Liver (tissue), 9 donors: Measurements from ENCODE around the gene CIAO3. TPM values are rescaled to one million over a fixed set of nuclear protein-coding genes. Genes with fewer than 3 reads are reported as not detected.

Experiments used
- DNase-seq: peaks from one replicate; pipeline ENCODE4 v3.0.0-alpha.2; 2017; ENCODE audit warnings: low spot score
- H3K27ac ChIP-seq, 2 donors: one replicate each; pipeline ENCODE4 v1.7.0; 2013; ENCODE audit warnings: inconsistent platforms in 2 of 2, low read length in 2 of 2, control low read depth in 1 of 2, low read depth in 1 of 2, mild to moderate bottlenecking in 1 of 2
- H3K27me3 ChIP-seq, 4 donors: one replicate each; pipeline versions ENCODE4 v1.6.1 to v1.7.0; 2013; ENCODE audit warnings: low read length in 3 of 4, inconsistent platforms in 1 of 4, mild to moderate bottlenecking in 1 of 4, moderate library complexity in 1 of 4; ENCODE audit not compliant: control insufficient read depth in 4 of 4, insufficient read depth in 4 of 4
- H3K36me3 ChIP-seq, 4 donors: one replicate each; pipeline versions ENCODE4 v1.6.1 to v1.7.0; 2013; ENCODE audit warnings: low read length in 3 of 4, mild to moderate bottlenecking in 3 of 4, low read depth in 1 of 4, moderate library complexity in 1 of 4; ENCODE audit not compliant: control insufficient read depth in 4 of 4, insufficient read depth in 3 of 4
- H3K4me1 ChIP-seq, 4 donors: one replicate each; pipeline versions ENCODE4 v1.6.1 to v1.7.0; 2013; ENCODE audit warnings: low read length in 3 of 4, mild to moderate bottlenecking in 3 of 4, moderate library complexity in 1 of 4; ENCODE audit not compliant: control insufficient read depth in 4 of 4, insufficient read depth in 4 of 4
- H3K4me3 ChIP-seq, 3 donors: one replicate each; pipeline versions ENCODE4 v1.6.1 to v1.7.0; 2013; ENCODE audit warnings: low read length in 3 of 3, control low read depth in 1 of 3, low read depth in 1 of 3, mild to moderate bottlenecking in 1 of 3
- H3K9ac ChIP-seq, 2 donors: one replicate each; pipeline ENCODE4 v1.7.0; 2013; ENCODE audit warnings: low read length in 2 of 2, mild to moderate bottlenecking in 2 of 2, moderate library complexity in 2 of 2, control low read depth in 1 of 2, low read depth in 1 of 2
- H3K9me3 ChIP-seq, 4 donors: one replicate each; pipeline versions ENCODE4 v1.6.1 to v1.7.0; 2013; ENCODE audit warnings: low read length in 3 of 4; ENCODE audit not compliant: control insufficient read depth in 4 of 4
- EGR1 ChIP-seq, 2 donors: IDR thresholded peaks; 2 replicates each; pipeline ENCODE4 v1.6.1; 2016 to 2018; ENCODE audit warnings: antibody characterized with exemption in 2 of 2, low read depth in 2 of 2
- FOXA1 ChIP-seq: IDR thresholded peaks from 2 replicates; pipeline ENCODE4 v1.6.1; 2016; ENCODE audit warnings: antibody characterized with exemption
- GABPA ChIP-seq, 2 donors: IDR thresholded peaks in 1 of 2; conservative IDR thresholded peaks in 1 of 2; 2 replicates each; pipeline ENCODE4 v1.6.1; 2016; ENCODE audit warnings: antibody characterized with exemption in 2 of 2, mild to moderate bottlenecking in 1 of 2, moderate library complexity in 1 of 2
- JUND ChIP-seq, 2 donors: IDR thresholded peaks; 2 replicates each; pipeline ENCODE4 v1.6.1; 2016; ENCODE audit warnings: antibody characterized with exemption in 2 of 2
- NR2F2 ChIP-seq: IDR thresholded peaks from 2 replicates; pipeline ENCODE4 v1.6.1; 2016; ENCODE audit warnings: antibody characterized with exemption
- RAD21 ChIP-seq, 2 donors: IDR thresholded peaks; 2 replicates each; pipeline ENCODE4 v1.6.1; 2016; ENCODE audit warnings: antibody characterized with exemption in 2 of 2, mild to moderate bottlenecking in 2 of 2
- RXRA ChIP-seq, 2 donors: IDR thresholded peaks; 2 replicates each; pipeline ENCODE4 v1.6.1; 2017 to 2018; ENCODE audit warnings: antibody characterized with exemption in 2 of 2, mild to moderate bottlenecking in 1 of 2
- TAF1 ChIP-seq: conservative IDR thresholded peaks from 2 replicates; pipeline ENCODE4 v1.6.1; 2016; ENCODE audit warnings: antibody characterized with exemption, mild to moderate bottlenecking
- WGBS: extraction: QIAGEN DNeasy Blood & Tissue Kit; methylation state at CpG from one replicate; pipeline ENCODE4 v1.1.7; 2013; 5-methylcytosine and 5-hydroxymethylcytosine counted together
- polyA plus RNA-seq, 2 donors: library from polyadenylated mRNA; stranded (reverse) in 1 of 2; unstranded in 1 of 2; fragments of 200-250 nt in 1 of 2; fragments of >200 nt in 1 of 2; fragmentation: Nextera tagmentation in 1 of 2; extraction: Ambion mirVana in 1 of 2; gene quantifications; one replicate each; pipeline versions ENCODE4 v1.2.1 to v1.2.3, GENCODE V29; 2013 to 2015
- total RNA-seq, 2 donors: library from RNA; depleted of rRNA; stranded (reverse); fragments of >200 nt; gene quantifications; one replicate each; pipeline ENCODE4 v1.2.3, GENCODE V29; 2014
- TF ChIP-seq, protein P1 (sequence below): fragments of 150-350 bp; IDR thresholded peaks from 2 replicates; pipeline ENCODE4 v1.5.1; 2017; ENCODE audit warnings: improper control_type of control experiment, low read depth, low read length; ENCODE audit not compliant: missing input control
- TF ChIP-seq, protein P2 (sequence below): IDR thresholded peaks from 2 replicates; pipeline ENCODE4 v1.6.1; 2016; ENCODE audit warnings: antibody characterized with exemption, mild to moderate bottlenecking
- TF ChIP-seq, protein P3 (sequence below): IDR thresholded peaks from 2 replicates; pipeline ENCODE4 v1.6.1; 2016; ENCODE audit warnings: antibody characterized with exemption
- TF ChIP-seq, protein P4 (sequence below): IDR thresholded peaks from 2 replicates; pipeline ENCODE4 v1.6.1; 2016; ENCODE audit warnings: antibody characterized with exemption
- donor health status: healthy.
- donor health status: healthy.
- donor health status: healthy.
- donor health status: healthy.
- donor health status: healthy.

The CIAO3 gene
- total and polyA plus RNA-seq, 4 donors = 13.2 to 24.3 (median 16.5) TPM

DNA sequence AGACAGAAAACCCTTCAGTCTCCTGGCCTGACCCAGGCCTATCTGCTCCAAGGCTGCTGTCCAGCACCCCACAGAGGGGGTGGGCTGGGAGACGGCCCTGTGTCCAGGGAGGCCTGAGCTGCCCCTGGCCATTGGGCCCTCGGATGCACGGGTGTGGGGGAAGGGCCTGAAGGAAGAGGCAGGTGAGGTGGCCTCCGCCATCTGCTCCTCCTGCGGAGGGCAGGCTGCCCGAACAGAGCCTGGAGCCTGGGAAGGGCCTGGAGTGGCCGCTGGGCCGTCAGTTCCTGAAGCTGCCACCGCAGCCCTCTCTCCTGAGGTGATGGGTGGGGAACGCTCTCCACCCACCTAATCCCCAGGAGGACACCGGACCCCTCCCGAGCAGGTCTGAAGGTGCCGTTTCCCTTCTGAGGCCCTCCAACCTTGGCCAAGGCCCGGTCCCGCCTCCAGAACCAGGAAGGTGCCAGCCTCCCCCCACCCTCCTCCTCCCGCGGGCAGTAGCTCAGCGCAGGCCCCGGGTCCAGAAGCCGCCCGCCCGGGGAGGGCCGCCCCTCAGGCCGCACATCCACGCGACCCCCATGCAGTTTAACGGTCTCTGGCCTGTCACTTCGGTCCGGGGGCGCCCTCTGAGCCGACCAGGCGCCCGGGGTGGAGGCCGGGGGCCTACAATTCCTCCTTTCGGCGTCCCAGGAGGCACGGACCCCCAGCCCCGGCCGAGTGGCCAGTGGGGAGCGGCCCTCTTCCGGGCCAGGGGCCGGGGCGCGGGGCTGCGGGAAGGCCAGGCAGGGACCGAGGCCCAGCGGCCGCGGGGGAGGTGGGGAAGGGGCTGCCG lies 36.0 kb downstream of the CIAO3 start:
- 15% methylated on average over 50 of the region's 50 CpGs for WGBS

DNA sequence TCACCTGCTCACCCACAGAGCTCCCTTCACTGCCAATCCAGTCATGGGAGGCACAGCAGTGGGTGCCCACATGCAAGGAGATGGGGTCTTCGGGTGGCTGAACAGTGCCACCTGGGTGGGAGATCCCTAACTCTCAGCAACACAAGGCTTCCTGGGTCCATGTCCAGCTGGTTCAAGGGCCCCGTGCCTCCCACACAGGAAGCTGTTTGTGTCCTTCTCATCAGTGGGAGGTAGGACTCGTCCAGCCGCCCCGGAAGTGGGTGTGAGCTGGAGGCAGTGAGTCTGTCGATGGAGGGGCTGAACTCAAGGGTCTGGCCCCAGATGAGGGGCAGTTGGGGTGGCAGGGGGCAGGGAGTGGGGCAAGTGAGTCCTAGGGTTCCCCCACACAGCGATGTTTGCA lies 36.8 kb downstream of the CIAO3 start:
- peaks cover 3 to 21% (median 12%) of the 10 kb centered on the region in 4 donors for H3K27me3 ChIP-seq
- H3K27ac ChIP-seq = no peak overlapping the region
- DNase-seq = no peak
- 67% methylated on average over 7 of the region's 7 CpGs for WGBS
- no peak overlapping the region for H3K4me3 ChIP-seq
- H3K9ac ChIP-seq = no peak overlapping the region
- H3K9me3 ChIP-seq = no peaks in the 10 kb centered on the region
- peaks cover 0 to 3% (median 0%) of the 10 kb centered on the region in 4 donors for H3K4me1 ChIP-seq
- no peaks in the 10 kb centered on the region for H3K36me3 ChIP-seq
- TF ChIP-seq, protein P1, sequence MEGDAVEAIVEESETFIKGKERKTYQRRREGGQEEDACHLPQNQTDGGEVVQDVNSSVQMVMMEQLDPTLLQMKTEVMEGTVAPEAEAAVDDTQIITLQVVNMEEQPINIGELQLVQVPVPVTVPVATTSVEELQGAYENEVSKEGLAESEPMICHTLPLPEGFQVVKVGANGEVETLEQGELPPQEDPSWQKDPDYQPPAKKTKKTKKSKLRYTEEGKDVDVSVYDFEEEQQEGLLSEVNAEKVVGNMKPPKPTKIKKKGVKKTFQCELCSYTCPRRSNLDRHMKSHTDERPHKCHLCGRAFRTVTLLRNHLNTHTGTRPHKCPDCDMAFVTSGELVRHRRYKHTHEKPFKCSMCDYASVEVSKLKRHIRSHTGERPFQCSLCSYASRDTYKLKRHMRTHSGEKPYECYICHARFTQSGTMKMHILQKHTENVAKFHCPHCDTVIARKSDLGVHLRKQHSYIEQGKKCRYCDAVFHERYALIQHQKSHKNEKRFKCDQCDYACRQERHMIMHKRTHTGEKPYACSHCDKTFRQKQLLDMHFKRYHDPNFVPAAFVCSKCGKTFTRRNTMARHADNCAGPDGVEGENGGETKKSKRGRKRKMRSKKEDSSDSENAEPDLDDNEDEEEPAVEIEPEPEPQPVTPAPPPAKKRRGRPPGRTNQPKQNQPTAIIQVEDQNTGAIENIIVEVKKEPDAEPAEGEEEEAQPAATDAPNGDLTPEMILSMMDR = no peak
- TF ChIP-seq, protein P2, sequence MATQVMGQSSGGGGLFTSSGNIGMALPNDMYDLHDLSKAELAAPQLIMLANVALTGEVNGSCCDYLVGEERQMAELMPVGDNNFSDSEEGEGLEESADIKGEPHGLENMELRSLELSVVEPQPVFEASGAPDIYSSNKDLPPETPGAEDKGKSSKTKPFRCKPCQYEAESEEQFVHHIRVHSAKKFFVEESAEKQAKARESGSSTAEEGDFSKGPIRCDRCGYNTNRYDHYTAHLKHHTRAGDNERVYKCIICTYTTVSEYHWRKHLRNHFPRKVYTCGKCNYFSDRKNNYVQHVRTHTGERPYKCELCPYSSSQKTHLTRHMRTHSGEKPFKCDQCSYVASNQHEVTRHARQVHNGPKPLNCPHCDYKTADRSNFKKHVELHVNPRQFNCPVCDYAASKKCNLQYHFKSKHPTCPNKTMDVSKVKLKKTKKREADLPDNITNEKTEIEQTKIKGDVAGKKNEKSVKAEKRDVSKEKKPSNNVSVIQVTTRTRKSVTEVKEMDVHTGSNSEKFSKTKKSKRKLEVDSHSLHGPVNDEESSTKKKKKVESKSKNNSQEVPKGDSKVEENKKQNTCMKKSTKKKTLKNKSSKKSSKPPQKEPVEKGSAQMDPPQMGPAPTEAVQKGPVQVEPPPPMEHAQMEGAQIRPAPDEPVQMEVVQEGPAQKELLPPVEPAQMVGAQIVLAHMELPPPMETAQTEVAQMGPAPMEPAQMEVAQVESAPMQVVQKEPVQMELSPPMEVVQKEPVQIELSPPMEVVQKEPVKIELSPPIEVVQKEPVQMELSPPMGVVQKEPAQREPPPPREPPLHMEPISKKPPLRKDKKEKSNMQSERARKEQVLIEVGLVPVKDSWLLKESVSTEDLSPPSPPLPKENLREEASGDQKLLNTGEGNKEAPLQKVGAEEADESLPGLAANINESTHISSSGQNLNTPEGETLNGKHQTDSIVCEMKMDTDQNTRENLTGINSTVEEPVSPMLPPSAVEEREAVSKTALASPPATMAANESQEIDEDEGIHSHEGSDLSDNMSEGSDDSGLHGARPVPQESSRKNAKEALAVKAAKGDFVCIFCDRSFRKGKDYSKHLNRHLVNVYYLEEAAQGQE = no peak
- TF ChIP-seq, protein P3, sequence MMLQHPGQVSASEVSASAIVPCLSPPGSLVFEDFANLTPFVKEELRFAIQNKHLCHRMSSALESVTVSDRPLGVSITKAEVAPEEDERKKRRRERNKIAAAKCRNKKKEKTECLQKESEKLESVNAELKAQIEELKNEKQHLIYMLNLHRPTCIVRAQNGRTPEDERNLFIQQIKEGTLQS = no peak
- no peak for TF ChIP-seq TAF1
- TF ChIP-seq GABPA (IDR thresholded peaks at IDR 0.05 in 1 of 2, conservative IDR thresholded peaks at IDR 0.05 in 1 of 2) = no peak
- no peak for TF ChIP-seq RXRA (IDR thresholded peaks at IDR 0.05)
- TF ChIP-seq, protein P4, sequence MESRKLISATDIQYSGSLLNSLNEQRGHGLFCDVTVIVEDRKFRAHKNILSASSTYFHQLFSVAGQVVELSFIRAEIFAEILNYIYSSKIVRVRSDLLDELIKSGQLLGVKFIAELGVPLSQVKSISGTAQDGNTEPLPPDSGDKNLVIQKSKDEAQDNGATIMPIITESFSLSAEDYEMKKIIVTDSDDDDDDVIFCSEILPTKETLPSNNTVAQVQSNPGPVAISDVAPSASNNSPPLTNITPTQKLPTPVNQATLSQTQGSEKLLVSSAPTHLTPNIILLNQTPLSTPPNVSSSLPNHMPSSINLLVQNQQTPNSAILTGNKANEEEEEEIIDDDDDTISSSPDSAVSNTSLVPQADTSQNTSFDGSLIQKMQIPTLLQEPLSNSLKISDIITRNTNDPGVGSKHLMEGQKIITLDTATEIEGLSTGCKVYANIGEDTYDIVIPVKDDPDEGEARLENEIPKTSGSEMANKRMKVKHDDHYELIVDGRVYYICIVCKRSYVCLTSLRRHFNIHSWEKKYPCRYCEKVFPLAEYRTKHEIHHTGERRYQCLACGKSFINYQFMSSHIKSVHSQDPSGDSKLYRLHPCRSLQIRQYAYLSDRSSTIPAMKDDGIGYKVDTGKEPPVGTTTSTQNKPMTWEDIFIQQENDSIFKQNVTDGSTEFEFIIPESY = no peak
- no peak for TF ChIP-seq JUND (IDR thresholded peaks at IDR 0.05)
- no peak for TF ChIP-seq FOXA1
- TF ChIP-seq EGR1 (IDR thresholded peaks at IDR 0.05; ENCODE audit: low read depth in 2 of 2) = no peak

More for the DNA sequence above, 36.0 kb downstream of the CIAO3 start:
- H3K27ac ChIP-seq = no peak overlapping the region
- H3K9me3 ChIP-seq = no peaks in the 10 kb centered on the region
- H3K27me3 ChIP-seq = peaks cover 4 to 21% (median 12%) of the 10 kb centered on the region in 4 donors
- no peak overlapping the region for H3K4me3 ChIP-seq
- DNase-seq = no peak
- H3K9ac ChIP-seq = no peak overlapping the region
- H3K36me3 ChIP-seq = no peaks in the 10 kb centered on the region
- H3K4me1 ChIP-seq = peaks cover 0 to 3% (median 0%) of the 10 kb centered on the region in 4 donors
- TF ChIP-seq, protein P2 = no peak
- TF ChIP-seq EGR1 (IDR thresholded peaks at IDR 0.05; ENCODE audit: low read depth in 2 of 2) = no peak
- TF ChIP-seq RAD21 (IDR thresholded peaks at IDR 0.05) = no peak
- no peak for TF ChIP-seq TAF1
- TF ChIP-seq, protein P1 = no peak
- no peak for TF ChIP-seq NR2F2
